A375 (cell line): ENCODE data around the gene SMO. TPM values are rescaled to one million over a fixed set of nuclear protein-coding genes. Genes with fewer than 3 reads are reported as not detected.

ENCODE experiments used
- small RNA-seq: library from RNA; depleted of rRNA; stranded (forward); fragments of <200 nt; gene quantifications from one replicate; pipeline ENCODE3, GENCODE V24; 2014
- total RNA-seq: library from RNA; depleted of rRNA; stranded (reverse); fragments of >200 nt; shearing (Covaris generic); gene quantifications from 2 replicates; pipeline ENCODE4 v1.2.3, GENCODE V29; 2014; rRNA removed

Gene SMO
- total RNA-seq: 14.0 and 15.6 TPM in 2 replicates

GRCh38 chr7:129188372-129188891, at the start of gene SMO:
Gene SMO, plus strand, starts transcription at chr7:129188633. Its CDS starts 519 bp downstream, at chr7:129189152.

DNA sequence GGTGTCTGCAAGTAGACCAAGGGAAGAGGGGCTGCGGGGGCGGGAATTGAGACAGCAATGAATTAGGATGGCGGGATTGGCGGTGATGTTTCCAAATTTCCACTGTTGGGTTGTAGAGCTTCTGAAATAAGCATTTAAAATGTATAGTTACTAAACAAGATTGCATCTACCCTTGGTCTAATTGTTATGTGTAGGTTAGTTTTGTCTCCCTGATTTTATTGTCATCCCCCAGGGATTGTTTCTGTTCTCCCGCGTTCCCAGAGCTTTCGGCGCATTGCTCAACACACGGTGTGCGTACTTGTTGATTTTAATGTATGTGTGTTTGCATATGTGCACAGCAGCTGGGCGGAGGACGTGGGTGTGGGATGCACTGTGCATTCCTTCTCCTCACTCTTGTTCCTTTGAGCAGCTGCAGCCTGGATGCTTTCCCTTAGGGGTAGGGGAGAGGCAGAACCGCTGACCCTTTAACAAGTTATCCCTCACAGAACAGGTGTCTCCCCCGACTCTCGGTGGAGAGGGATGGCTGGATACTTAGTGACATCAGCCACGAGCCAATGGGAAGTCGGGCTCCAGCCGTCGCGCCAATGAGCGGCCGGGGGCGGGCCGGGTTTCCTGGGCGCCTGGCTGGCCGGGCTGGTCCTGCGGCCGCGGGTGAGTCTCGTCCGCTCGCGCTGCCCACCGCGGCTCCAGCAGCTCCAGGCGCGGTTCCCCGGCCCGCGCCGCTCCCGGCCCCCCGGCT, 44.2 kb upstream of the SMO start, which contains the start of gene TSPAN33:
TSPAN33 (plus strand) TSS at position 613 of the 739 bp plus-strand sequence. CDS start 274 bp downstream, outside the sequence.

GRCh38 chr7:129224251-129225205, 36.1 kb downstream of the SMO start, which contains the start of gene AHCYL2:
Gene AHCYL2, plus strand, starts transcription at chr7:129225030.

Small RNAs within 50 kb of the gene (small RNA-seq; reads per million reads assigned to genes)
- gene RNY1P11: not detected

Other genes starting within 250 kb of the SMO start
- gene TNPO3, start 133.5 kb upstream of the SMO start, total RNA-seq: 41.9 and 43.8 TPM in 2 replicates
- gene TSPAN33, start 43.9 kb upstream of the SMO start, total RNA-seq: 3.7 and 4.0 TPM in 2 replicates
- gene AHCYL2, start 36.4 kb downstream of the SMO start, total RNA-seq: 6.6 and 7.7 TPM in 2 replicates
- 5.1 and 7.6 TPM in 2 replicates for gene STRIP2, start 245.8 kb downstream of the SMO start, total RNA-seq